Measurements from ENCODE around the gene LRRC56.

The LRRC56 gene

DNA sequence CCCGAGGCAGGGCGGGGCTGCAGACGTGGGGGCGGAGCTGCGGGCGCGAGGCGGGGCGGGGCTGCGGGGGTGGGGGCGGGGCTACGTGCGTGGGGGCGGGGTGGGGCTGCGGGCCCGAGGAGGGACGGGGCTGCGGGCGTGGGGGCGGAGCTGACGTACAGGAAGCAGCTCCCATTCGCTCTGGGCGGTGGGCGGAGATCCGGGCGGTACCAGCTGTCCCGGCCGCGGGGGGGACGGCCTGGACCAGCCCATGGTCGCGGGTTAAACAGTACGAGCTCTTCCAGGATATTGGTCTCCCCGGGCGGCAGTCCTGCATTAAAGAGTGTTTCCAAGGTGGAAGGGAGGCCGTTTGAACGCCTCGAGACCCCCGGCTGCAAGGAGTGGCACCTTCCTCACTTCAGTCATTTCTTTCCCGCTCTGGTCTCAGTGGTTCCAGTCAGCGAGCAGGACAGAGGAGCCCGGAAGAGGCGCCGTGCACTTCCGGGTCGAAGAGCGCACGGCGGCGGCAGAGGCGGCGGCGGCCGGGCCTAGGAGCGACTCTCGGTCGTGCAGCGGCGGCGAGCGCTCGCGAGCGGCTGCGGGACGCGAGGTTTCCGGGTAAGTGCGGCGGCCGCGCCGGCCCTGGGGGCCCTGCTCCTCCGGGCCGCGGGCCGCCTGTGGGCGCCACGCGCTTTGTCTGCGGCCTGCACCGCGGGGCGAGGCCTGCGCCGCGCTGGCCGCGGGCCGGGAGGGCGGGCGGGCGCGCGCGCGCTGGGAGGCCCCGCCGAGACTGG is 38.9 kb downstream of the LRRC56 start, which contains the start of gene PHRF1:
PHRF1 (plus strand) TSS at position 475 of the 773 bp plus-strand sequence. CDS start 5,043 bp downstream, outside the sequence.
- DNase-seq (ENCODE audit: low read depth): peak; percentile 91

DNA sequence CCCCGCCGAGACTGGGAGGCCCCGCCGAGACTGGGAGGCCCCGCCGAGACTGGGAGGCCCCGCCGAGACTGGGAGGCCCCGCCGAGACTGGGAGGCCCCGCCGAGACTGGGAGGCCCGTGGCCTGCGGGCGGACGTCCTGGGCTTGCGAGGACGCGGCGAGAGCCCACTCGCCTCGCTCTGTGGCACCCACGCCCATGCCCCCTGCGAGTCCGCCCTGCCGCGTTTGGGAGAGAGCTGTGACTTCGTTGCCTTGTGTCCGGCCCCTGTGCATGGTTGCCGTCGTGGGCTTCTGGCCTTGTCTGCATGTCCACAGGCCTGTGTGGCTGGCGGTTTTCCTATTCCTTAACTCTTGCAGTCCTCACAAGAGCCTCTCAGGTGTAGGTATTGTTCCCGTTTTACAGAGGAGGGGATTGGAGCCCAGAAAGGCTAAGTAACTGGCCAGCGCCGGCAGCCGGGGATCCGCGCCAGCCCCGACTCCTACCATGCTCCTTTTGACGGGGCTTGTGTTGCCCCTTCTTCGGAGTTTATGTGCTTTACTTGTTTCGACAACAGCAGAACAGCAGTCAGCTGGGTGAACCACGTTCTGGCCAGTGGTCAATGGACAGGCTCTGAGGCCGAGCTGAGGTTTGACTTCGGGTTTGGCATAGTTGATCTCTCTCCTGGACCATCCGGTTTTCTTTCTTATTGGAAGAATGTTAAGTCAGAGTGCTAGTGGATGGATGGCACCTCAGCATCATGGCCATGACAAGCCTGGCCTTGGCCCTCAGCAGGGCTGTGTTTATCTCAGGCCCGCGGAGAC is 39.7 kb downstream of the LRRC56 start:
- DNase-seq (ENCODE audit: low read depth): no peak

DNA sequence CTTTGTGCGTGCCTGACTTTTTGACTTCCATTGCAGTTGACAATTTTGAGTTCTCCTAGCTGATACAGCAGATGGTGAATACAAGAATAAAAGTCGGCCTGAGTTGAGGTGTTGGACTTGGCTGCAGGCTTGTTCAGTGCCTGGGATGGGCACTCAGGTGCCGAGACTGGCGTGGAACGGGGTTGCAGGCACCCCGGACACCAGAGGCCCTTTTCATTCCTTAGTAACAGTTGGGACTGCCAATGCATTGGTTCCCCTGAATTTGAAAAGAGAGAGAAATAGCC is 40.2 kb downstream of the LRRC56 start:
- no peak for DNase-seq (ENCODE audit: low read depth)

DNA sequence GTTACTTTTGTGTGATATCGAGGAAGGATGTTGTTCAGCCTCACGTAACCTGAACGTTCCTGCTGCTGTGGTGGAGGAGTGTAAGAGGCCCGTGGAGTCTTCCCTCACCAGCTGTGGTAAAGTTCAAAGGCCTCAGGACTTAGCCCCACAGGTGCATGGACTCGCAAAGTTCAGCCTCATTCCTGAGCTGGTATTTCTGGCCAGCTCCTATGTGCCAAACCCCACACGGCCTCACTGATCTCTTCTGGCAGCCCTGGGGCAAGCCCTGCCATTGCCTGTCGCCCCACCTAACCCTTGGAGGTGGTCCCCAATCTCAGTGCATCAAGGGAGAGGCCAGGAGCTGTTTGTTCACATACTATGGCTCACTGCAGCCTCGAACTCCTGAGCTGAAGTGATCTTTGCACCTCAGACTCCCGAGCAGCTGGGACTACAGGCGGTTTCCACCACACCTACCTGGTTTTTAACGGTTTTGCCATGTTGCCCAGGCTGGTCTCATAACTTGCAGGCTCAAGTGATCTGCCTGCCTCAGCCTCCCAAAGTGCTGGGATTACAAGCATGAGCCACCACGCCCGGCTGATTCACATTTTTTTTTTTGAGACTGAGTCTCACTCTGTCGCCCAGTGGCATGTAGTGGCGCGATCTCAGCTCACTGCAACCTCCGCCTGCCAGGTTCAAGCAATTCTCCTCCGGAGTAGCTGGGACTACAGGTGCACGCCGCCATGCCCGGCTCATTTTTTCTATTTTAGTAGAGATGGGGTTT is 41.1 kb downstream of the LRRC56 start:
- DNase-seq (ENCODE audit: low read depth): no peak

DNA sequence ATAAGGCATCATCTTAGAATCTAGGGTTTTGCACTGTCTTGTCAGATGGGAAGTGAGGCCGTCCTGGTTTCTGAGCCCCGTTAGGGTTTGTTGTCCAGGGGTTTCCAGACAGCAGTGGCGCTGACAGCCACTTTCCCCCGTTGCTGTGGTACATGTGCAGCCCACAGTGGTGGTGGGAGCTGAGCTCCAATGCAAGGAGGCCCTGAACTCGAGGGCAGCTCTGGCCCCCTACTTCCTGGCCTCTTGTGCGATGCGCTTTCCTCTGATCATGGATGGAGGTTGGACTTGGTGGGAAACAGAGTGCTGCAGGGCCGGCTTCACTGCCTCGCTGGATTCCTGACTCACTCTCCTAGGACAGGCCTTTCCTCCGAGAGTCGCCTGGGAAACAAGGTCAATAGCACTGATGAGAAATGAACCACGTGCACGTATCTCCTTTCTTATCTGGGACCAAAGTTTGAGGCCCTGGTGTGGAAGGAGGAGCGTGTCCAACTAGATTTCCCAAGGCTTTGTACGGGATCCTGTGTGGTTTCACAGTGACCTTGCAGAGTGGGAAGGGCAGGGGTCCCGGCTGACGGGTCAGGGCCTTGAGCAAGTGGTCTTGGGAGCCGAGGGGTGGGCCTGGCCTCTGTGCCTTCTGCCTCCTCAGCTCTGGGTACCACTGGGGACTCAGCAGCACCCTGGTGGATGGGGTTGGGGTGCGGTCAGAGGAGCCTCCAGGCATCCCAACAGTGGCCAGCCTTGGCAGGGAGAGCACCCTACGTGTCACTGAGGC is 42.7 kb downstream of the LRRC56 start:
- DNase-seq (ENCODE audit: low read depth): no peak

DNA sequence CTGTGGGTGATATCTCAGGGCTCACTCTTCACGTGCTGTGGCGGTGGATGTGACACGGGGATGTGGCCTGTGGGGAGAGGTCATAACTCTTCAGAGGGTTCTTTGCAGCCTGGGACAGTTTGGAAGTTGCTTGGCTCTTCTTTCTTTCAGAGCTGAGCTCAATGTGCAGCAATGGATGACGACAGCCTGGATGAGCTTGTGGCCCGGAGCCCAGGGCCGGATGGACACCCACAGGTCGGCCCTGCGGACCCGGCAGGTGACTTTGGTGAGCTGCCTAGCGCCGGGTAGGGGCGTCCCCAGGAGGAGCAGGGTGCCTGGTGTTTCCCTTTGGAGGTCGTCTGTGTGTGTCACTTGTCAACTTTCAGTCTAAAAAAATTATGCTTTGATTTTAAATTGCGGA is 44.0 kb downstream of the LRRC56 start:
- DNase-seq (ENCODE audit: low read depth): no peak

DNA sequence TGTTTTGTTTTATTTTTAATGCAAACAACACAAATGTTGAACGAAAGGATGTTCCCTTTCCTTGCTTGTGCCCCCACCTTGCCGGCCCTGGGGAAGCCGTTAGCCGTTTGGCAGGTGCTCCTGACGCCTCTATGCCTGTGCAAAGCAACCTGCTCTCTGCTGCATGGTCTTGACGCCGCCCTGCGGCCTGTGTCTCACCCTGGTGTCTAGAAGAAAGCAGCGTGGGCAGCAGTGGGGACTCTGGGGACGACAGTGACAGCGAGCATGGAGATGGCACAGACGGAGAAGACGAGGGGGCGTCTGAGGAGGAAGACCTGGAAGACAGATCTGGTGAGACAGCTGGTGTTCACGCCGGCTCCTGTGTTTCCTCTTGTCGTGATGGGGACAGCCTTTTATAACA is 44.4 kb downstream of the LRRC56 start:
- no peak for DNase-seq (ENCODE audit: low read depth)

DNA sequence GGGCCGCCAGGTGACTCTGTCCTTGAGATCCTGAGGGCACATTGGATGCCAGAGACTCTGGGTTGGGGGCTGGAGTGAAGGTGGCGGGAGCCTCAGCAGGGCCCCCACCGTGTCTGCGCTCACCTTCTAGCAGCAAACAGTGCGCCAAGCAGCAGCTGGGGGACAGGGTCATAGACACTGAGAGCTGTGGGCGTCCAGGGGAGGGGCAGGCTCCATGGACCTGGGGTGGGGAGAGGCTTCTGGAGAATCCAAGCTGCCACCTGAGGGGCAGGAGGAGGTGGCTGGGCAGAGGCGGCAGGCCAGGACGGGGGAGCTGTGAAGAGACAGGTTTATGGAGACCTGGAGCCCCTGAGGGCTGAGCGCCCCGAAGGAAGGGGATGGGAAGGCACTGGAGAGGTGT is 47.0 kb downstream of the LRRC56 start:
- no peak for DNase-seq (ENCODE audit: low read depth)

DNA sequence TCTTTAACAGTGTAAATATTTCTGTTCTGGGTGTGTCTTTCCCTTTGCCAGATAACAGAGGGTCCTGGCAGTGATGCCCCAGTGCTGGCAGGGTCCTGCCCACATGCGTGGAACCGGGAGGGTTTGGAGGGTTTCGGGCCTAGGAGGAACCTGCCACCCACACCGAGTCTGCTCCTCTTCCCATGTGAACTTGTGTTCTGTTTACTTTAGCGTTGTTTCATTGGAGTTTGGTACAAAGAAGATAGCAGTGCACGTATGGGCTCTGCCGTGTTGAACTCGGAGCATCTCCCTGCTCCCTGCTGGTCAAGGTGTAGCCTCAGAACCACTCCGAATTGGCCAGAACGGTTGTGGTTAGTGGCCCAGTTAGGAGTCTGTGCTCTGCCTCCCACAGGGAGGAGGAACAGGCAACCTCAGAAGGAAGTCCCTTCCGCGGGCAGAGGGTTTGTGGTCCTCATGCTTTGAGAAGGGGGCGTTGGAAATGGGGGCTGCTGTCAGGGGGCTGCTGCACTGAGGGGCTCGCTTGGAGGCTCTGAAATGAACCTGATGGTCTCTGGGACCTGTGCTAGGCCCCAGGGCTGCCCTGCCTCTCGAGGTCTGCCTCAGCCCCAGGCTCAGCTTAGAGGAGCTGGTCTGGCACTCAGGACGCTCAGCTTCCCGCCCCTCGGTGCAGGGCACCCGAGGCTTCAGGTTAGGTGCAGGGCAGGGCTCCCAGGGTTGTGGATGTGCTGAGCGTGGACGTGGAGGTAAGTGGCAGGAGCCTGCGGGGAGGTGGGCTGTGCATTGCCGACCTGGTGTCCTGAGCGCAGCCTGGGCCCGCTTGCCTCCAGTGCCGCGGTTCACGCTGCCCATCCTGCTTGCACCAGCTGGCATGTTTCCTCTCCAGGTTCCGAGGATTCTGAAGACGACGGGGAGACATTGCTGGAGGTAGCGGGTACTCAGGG is 49.3 kb downstream of the LRRC56 start:
- DNase-seq (ENCODE audit: low read depth): no peak

DNA sequence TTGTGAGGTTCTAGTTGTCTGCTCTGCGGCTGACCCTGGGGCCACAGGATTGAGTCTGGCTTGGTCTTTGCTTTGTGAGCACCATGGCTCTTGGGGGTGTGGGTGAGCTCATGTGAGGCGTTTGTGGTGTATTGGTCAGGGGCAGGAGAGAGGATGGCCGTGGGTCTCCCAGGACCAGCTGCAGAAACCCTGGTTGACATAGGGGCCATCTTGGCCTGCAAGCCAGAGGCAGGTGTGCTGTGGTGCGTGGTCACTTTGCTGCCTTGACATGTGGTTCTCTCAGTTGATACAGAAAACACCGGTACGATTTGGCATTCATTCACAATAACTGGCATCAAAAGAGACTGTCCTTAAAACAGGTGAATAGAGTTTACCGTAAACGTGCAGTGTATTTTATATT is 50.2 kb downstream of the LRRC56 start:
- DNase-seq (ENCODE audit: low read depth): no peak

DNA sequence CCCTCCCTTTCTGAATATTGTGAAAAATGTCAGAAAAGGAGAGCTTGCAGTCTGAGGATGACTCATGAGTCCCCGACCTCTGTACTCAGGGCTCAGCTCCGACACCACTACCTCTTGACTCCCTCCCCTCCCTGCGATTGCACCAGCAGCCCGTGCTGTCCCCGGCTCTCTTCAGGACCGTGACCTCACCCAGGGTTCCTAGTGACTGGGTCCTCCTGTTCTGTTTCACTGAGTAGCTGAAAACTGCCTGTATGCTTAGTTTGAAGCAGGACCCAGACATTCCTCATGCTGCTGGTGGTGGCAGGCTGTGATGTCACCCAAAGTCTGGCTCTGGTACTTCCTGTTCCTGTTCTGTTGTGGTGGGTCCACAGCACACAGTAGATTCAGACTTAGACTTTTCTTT is 50.7 kb downstream of the LRRC56 start:
- peak; percentile 56 for DNase-seq (ENCODE audit: low read depth)

DNA sequence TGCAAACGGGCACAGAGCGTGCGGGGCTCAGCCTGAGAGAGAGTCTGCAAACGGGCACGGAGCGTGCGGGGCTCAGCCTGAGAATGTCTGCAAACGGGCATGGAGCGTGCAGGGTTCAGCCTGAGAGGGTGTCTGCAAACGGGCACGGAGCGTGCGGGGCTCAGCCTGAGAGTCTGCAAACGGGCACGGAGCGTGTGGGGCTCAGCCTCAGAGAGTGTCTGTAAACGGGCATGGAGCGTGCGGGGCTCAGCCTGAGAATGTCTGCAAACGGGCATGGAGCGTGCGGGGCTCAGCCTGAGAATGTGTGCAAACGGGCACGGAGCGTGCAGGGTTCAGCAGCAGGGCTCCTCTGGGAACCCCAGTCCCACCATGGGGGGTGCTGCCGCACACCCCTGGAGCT is 52.5 kb downstream of the LRRC56 start:
- no peak for DNase-seq (ENCODE audit: low read depth)

DNA sequence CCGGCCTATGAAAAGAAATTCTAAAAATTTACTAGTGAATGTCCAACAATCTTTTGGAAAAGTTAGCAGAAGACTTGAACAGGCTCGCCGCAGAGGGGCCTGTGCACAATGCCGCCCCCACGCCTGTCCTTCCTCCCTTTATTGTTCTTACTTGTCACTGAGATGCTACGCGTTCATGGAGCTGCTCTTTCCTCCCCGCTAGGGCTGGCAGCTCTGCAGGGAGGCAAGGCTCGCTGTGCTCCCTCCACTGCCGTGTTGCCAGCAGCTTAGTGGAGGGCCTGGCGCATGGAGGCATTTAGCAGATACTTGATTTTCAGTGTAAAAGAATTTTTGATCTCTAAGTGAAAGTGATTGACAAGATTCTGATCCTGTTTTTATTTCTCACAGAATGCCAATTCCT is 53.7 kb downstream of the LRRC56 start:
- no peak for DNase-seq (ENCODE audit: low read depth)

DNA sequence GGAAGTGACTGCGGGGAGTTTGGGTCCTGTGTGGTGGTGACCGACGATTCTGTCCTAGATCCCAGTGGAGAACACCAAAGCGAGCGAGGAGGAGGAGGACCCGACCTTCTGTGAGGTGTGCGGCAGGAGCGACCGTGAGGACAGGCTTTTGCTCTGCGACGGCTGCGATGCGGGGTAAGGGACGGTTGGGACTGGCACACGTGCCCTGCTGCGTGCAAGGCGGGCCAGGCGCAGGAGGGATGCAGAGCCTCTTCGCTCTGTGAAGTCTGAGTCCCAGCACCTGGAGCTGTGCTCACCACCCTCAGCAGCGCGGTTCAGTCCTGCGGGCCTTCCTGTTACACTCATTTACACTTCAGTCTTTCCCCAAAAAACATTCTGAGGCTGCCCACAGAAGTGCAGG is 55.2 kb downstream of the LRRC56 start:
- no peak for DNase-seq (ENCODE audit: low read depth)

DNA sequence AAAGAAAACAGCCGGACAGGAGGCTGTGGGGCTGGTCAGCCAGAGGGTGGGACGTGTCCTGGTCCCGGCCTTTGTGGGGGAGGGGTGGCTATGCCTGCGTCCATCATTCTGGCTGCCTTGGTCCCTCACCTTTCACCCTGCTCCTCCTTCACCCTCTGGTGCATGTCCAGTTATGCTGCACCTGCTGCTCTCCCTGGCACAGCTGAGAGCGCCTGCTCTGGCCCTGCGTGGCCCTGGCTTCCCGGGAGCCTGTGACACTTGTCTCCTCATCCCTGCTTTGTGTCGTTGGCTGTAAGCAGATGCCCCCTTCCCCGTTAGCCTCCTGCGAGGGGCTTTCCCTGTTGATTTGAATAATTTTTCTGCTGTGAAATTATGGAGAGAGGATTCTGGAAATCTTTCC is 55.6 kb downstream of the LRRC56 start:
- DNase-seq (ENCODE audit: low read depth): no peak

DNA sequence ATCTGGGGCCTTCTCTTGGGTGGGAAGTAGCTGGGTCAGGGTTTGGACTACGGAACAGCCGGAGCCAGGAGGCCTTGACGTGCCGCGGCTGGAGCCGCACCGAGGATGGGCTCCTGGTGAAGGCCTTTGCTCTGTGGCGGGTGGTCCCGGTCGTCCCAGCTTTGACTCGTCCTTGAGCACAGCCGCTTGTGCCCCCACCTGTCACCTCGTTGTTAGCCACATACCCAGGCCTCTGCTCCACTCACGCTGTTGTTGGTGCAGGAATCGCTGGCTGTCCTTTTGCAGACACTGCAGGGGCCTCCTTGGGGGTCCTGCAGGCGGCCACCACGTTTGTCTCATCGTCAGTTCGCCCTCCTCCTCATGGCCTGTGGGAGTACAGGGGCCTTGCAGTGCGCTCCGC is 56.0 kb downstream of the LRRC56 start:
- no peak for DNase-seq (ENCODE audit: low read depth)

DNA sequence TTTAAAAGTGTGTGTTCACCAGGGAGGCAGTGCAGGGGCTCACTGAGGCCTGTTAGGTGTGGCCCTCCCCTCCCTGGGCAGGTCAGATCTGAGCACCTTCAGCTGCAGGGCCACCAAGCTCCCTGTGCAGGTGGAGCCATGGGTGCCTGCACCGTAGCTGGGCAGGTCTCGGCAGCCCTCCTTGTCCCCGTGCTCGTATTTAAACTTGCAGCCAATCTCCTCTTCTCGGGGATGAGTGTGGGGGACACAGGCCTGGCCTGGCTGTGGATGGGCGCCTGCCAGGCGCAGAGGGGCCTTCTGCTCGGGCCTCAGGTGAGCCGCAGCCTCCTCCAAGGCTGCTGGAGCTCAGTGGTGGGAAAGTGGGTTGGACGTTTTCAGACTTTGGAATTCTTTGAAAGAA is 58.1 kb downstream of the LRRC56 start:
- no peak for DNase-seq (ENCODE audit: low read depth)

DNA sequence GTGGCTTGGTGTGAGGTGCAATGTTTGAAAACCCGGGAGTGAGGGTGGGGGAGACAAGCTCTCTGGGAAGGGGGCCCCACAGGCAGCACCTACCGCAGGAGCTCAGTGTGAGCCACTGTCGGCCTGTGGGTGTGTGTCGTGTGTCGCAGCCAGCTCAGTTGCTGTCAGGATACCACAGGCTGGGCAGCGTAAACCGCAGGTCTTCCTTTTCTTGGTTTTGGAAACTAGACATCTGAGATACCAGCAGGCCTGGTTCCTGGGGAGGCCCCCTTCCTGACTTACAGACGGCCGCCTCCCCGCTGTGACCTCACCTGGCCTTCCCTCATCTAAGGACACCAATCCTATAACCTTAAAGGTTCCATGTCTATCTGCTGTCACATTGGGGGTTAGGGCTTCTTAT is 59.0 kb downstream of the LRRC56 start:
- no peak for DNase-seq (ENCODE audit: low read depth)

DNA sequence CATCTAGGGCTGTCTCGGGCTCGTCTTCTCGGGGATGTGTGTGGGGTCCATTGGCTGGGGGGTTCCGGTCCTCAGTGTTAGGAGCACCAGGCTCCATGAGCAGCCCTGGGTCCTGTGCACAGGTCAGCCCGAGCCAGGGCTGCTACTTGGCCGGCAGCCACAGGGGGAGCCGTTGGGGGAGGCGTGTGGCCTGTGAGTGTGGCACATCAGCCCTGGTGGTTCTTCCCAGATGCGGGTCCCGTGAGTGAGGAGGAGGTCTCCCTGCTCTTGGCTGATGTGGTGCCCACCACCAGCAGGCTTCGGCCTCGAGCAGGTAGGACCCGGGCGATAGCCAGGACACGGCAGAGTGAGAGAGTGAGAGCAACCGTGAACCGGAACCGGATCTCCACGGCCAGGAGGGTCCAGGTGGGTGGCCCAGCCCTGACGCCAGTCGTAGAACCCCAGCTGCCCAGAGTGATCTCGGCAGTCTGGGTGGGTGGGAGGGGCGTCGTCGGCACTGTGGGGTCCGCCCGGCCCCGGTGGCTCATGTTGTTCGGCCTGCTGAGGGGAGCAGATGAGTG is 59.9 kb downstream of the LRRC56 start:
- no peak for DNase-seq (ENCODE audit: low read depth)

DNA sequence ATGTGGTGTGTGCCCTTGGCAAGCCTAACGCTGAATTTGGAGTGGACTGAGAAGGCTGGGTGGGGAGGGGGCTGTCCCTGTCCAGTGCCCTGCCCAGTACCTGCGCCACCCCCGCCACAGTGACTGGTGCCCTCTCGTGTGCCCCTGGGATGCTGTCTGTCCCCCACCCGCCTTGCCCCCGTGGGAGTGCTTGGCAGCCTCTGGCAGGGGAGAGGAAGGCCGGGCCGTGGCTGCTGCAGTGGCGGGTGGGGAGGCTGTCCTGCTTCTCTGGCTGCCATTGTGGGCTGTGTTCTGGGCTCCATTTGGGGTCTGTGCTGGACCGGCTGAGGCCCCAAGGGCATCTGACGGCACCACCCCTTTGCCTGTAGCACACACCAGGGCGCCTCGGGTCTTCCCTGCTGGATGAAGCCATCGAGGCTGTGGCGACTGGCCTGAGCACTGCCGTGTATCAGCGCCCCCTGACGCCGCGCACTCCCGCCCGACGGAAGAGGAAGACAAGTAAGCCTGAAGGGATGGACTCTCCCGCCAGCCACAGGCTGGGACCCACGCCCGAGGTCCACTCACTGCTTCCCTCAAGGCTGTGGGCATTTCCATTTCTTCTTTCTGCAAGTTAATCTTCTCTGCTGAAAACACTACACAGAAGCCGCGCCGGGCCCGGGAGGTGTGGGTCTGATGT is 60.8 kb downstream of the LRRC56 start:
- DNase-seq (ENCODE audit: low read depth): no peak
